ENCODE data around the gene TRAFD1. TPM values are rescaled to one million over a fixed set of nuclear protein-coding genes. Genes with fewer than 3 reads are reported as not detected.

Gene TRAFD1
- polyA plus RNA-seq, 12 donors = 20.8 to 30.4 (median 26.6) TPM; not detected in 1

DNA sequence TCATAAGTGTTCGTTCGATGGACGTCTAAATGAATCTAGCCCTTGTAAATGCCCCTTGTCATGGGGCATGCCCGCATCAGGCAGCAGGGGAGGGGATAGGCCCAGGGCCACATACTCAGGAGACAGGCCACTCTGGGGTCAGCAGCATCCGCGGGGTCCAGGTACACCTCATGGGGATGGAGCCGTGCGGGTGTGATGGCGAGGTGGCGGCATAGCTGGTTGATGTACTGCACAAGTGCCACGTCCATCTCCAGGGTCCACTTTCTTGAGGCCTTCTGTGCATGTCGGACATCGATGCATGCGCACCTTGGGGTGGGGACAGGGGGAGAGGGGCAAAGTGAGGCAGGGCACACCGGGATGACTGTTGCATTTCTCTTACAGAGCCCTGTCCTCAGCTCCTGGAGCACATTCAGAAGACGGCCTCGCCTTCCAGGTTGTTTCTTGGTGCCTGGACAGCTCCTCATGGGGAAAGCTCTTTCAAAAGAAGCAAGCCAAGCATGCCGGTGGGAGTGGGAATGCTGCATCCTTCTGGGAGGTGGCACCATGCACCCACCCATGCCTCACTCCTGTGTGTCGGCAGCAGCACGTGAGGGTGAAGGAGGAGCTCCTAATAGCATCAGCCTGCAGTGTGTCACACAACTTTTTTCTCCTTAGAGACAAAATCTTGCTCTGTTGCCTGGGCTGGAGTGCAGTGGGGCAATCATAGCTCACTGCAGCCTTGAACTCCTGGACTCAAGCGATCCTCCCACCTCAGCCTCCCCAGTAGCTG lies 47.4 kb downstream of the TRAFD1 start:
- DNase-seq = no peak

DNA sequence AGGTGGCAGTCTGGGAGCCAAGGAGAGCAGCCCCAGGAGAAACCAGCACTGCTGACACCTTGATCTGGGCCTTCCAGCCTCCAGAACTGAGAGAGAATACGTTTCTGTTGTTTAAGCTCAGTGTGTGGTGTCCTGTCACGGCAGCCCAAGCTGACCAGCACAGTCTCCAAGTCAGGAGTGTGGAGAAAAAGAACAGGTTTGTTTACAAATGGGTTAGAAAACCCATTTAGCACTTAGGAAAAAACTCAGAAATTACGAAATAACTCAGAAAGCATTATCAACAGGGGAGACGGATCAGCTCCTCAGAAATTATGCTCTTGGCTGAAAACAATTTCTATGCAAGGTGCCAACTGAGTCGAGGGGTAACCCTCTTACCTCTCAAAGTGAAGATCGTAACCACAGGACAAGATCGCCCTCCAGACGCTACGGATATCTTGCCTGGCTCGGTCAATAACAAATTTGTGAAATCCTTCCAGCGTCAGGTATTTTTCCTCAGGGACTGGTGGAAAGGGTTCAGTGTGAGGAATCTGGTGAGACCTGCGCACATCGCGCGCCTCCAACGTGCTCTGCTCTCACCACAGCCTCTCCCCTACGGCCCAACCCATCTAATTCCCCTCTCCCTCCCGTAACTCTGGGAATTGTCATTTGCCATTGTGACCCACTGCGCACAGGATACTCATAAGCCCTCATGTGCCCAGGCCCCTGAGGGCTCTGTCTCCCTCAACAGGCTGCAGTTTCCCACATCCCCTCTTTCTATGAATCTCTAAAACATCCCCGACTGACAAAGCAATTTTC lies 50.2 kb downstream of the TRAFD1 start:
- DNase-seq = no peak

DNA sequence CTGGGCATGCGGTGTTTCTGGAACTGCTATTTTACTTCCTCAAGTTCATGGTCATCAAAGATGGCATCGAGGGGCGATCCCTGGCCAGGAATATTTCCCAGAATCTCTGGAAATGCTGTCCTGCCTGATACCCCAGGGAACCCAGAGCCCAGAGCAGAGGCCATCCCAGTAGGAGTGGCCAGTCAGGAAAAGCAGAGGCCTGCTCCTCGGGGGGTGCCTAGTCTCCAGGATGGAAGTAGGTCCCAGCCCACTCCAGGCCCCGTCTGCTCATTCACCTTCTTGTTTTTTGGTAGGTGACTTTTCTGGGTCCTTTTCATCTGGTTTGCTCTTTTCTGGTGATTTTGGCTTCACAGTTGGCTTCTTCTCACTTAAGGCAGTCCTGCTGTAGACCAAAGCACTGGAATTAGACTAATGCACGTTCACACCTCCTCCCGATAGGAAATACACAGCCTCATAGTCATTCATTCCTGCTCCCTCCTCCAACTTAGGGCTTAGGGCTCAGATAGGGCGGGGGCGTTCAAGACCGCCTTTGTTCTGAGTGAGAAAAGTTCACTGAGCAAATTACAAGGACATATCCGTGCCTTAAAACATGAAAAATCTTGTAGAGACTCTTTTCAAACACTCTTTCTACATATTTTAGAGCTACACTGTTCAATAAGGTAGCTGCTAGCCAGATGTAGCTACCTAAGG lies 51.1 kb downstream of the TRAFD1 start:
- DNase-seq = no peak

DNA sequence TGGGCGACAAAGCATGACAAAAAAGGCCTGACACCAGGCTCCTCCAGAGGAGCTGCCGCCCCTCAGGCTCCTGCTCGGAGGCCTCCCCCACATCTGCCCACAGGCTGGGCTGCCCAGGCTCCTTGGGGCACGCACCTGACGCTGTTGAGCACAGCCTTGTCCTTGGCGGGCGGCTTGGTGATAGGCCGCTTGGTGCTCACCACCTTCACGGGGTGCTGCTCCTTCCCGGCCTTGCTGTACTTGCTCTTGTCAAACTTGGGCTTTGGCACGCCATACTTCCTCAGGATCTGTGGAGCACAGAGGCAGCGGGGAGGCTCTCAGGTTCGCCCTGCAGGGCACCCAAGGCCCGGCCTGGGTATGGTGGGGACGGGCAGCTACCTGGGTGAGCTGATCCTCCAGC lies 53.4 kb downstream of the TRAFD1 start:
- DNase-seq = no peak

DNA sequence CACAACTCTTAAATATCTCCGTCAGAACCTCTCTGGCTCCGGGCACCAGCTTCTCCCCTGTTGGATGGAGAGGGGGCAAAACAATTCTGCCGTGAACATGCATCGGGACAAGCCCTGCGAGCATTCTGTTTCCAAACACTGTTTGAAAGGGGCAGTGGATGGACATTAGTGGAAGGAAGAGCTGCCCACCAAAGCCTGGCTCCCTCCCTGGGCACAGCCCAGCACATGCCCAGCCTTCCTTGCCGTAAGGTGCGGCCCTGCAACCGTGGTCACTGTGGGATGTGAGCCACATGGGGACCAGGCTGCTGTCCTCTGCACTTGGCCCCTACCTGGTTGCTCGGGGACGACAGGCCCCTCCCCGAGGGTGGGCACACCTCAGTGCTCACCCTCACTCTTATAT lies 54.0 kb downstream of the TRAFD1 start:
- DNase-seq = no peak

DNA sequence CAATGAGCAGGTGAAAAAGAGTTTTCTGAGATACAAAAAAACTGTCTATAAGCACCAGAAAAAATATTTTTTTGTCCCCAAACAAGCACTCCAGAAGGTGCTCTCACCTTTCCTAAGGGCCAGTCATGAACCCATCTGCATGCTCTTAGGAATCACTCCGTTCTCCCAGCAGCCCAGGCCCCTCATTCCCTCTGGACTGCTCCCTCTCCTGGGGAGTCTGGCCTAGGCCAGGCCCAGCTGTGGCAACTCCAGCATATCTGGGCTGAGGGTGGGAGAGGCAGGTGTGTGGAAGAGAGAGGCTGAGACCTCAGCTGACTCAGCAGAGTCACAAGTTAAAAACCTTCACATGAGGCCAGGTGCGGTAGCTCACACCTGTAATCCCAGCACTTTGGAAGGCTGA lies 54.6 kb downstream of the TRAFD1 start:
- DNase-seq = no peak

DNA sequence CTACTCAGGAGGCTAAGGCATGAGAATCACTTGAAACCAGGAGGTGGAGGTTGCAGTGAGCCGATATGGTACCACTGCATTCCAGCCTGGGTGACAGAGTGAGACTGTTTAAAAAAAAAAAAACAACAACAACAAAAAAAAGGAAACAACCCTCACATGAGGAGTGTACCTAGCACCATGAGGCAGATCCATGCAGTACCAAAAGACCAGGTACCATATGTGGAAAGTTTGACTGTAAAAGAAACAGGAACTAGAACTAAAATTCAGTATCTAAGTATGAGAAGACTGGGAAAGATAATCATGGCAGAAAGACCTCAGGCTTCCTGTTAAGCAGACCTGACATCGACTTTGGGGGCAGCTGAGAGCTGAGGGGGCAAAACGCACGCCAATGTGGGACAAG lies 55.1 kb downstream of the TRAFD1 start:
- no peak for DNase-seq

DNA sequence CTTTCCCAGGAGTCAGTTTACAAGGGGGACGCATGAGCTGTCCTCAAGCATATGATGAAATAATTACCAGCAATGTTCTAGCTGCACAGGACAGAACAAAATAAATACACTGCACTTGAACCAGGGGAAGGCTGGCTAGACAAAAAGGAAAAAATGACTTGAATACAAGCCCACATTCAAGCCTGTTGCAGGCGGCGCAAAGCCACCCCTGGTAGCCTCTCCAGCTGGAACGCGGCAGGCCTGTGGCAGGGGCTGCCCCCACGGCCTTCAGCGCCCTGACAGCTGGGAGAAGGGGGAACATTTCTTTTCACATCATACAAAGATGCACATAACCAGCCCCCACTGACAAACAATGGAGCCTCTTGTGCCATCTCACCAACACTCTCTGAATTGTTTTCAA lies 57.1 kb downstream of the TRAFD1 start:
- peak; percentile 12 for DNase-seq

DNA sequence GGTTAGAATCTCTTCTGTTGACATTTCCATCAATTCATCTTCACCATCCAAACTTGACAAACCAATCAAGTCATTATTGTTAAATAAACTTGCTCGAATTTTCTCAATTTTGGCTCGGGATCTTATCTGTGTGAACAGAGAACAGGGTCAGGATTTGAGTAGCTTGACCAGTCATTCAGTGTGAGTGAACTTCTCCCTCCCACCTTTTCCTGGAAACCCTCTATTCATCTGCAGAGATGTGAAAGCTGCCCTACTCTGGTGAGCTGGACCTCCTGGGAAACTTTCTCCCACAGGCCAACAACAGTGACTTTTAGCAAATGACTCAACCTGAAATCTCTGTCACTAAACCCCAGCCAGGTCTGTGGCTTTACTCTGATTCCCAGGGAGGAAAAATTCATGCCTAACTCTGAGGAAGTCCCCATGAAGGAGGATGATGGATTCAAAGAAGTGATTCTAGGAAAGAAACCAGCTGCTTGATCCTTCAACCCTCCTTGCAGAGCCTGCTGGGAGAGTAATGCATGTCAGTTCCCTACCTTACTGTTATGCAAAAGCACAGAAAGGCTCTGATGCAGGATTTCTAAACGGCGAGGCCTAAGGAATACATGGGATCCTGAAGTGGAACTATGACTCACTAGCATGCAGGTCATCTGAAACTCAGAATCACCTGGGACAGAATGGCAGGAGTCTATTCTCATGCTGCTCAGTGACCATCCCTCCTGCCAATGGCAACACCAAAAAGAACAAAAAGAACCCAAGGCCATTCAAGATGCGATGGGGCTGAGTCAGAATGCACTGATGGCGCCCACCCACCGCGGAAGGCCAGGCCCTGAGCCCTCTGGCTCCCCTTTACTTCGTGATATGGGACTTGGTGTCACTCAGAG lies 58.0 kb downstream of the TRAFD1 start:
- DNase-seq = no peak

DNA sequence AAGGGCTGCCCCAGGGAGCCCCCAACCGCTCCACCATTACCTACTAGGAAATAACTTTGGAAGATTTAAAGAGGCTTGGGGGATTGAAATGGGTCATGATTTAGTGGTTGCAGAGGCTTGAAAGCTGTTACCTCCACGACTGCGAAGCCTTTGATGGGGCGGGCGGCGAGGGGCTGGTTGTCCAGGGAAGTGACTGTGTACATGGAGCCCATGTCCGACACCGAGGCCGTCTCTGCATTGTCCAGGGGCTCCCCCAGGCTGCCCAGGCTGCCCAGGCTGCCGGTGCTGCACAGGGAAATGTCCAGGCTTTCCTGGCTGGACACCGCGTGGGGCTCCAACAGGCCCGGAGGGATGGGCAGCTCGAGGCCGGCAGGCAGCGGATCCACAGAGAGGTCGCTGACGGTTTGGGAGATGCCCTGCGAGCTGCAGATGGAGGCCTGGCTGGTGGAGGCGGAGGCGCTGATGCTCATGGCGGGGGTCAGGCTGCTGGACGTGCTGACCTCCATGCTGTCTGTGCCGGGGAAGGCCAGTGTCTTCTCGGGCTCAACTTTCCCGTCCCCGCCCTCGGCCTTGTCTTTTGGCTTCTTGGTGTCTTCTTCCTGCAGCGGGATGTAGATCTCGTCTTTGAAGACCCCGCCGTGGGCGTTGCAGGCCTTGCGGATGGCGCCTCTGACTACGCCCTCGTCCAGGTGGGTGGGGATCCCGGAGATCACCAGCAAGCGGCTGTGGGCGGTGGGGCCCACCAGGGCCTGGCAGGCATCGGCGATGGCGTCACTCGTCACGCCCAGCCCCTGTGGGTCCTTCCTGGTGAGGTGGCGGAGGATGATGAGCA lies 58.9 kb downstream of the TRAFD1 start:
- no peak for DNase-seq

DNA sequence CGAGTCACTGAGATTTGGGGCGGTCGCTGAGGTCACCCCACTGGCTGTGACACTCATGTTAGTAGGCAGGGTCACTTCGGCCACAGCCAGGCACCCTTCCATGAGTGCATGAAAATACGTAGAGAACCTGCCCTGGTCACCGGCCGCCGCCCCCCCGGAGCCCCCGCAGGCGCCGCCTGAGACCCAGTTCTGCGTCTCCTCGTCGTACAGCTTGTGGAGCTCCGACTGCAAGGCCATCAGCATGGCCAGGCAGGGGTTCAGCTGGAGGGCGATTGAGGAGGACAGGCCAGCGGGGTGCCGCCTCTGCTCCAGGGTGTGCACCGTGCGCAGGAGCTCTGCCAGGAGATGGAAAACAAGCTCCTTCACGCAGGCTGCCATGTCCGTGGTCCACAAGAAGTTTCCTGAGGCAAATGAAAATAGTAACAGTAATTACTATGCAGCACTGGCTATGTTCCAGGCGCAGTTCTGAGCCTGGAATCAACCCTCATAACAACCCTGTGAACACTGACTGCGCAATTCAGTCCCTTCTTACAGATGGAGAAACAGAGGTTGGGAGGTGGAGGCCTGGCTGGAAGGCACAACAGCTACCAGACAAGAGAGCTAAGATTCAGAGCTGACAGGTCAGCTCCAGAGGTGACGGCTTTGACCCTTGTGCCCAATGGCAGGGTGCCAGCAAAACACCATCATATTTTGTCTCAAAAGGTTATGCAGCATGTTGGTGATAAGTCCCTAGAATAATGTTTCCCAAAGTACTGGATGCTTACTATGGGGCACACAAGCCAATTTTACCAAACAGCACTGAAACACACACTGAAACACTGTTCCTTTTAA lies 59.9 kb downstream of the TRAFD1 start:
- no peak for DNase-seq

DNA sequence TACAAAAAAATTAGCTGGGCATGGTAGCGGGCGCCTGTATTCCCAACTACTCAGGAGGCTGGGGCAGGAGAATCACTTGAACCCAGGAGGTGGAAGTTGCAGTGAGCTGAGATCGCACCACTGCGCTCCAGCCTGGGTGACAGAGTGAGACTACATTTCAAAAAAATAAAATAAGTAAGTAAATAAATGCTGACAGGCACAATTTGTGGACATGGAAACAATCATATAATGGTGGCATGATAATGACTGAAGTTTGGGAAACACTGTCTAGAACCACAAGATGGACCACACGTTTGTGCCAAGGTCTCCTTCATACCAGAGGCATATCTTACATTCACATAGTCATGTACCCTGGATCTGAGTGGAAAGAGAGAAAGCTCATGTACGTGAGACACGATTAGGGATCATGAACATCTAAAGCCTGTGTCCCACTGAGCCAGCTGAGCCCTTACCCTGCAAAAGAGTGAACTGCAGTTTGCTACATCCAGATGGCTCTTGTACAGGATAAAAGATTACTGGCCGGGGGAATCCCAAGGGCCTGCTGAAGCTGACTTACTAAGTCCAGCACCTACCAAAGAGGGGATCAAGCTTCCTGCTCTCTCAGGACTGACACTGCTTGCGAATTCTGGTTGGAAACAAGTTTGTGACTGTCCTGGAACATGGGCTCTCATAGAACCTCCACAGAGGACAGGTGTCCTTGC lies 62.9 kb downstream of the TRAFD1 start:
- no peak for DNase-seq

DNA sequence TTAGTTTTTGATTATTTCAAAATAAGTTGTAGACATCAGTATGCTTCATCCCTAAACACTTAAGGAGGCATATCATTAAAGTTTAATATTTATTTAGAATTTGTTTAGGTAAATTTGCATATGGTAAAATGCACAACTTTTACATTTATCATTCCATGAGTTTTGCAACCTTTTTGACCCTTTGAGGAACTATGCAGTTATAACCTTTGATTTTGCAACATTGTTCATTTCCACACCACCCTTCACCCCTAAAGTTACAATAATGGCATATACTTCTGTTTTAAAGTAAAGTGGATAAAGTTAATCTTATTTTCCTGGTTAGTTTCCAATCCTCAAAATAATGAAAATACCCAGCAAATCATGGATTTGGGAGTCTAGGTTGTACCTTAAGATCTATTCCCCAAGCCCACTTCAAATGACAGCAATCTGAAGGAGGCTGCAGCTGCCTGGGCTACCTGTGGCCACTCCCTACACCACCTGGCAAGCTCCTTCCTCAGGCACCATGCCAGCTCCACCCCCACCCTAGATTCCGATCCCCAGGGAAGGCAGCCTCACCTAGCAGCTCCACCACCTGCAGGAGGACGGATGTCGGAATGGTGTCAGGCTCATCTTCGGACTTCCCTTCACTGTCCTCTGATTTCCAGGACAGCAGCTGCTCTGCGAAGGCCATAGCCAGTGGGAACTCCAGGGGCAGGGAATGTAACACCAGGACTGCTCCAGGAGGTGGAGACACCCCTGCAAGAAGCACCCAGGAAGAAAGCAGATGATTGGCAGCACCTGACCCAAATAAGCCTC lies 65.1 kb downstream of the TRAFD1 start:
- no peak for DNase-seq

DNA sequence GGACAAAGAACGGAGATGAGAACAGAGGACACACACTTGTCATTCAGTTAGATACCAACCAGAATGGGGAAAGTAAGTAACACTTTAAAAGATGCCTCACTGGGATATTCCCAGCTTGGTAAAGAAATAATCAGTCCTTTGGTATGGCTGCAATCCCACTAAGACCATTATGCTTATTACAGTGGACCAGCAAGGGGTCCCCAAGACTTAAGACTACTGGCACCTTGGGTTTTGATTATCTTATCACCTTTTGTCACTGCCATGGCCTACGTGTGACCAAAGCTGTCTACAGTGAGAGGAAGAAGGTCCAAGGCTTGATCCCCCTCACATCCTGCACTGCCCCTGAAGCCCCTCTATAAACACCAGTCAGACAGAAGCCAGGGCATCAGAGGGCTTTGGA lies 65.8 kb downstream of the TRAFD1 start:
- no peak for DNase-seq

DNA sequence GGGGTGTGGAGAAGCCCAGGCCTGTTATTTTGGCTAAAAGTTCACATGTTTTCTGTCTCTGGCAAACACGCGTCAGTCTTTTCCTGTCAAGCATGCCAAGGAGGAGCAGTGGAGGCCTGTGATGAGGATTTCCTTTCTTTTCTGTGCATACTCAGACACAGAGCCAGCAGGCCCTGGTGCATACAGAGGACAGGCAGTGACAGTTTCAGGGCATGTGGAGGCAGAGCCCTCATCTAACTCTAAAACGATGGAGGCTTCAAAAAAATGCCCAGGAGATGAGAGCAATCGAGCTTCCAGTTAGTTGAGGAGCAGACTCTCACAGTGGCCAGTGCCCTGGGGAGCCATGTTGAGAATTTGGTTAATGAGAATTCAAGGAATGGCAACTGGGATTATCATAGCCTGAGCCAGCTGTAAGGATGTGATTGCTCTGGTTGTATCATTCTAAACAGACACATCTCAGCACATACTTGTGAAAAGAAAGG lies 66.5 kb downstream of the TRAFD1 start:
- DNase-seq = peak; percentile 31

DNA sequence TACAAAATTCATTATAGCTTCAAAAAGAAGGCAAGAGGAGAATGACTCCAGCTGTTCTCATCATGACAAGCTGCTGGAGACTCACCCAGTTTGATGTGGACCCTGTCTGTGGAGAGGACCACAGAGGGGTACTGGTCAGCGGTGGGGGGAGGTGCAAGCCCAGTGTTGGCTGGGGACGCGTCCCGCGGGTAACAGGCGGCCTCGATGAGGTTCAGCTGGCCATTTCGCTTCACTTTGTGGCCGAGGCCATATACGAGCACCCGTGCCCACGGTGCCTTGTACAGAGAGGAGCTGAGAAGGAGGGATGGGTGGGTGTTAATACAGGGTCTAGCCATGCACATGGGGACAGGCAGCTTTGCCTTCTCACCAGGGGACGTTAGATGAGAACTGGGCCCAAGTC lies 67.1 kb downstream of the TRAFD1 start:
- DNase-seq = no peak

DNA sequence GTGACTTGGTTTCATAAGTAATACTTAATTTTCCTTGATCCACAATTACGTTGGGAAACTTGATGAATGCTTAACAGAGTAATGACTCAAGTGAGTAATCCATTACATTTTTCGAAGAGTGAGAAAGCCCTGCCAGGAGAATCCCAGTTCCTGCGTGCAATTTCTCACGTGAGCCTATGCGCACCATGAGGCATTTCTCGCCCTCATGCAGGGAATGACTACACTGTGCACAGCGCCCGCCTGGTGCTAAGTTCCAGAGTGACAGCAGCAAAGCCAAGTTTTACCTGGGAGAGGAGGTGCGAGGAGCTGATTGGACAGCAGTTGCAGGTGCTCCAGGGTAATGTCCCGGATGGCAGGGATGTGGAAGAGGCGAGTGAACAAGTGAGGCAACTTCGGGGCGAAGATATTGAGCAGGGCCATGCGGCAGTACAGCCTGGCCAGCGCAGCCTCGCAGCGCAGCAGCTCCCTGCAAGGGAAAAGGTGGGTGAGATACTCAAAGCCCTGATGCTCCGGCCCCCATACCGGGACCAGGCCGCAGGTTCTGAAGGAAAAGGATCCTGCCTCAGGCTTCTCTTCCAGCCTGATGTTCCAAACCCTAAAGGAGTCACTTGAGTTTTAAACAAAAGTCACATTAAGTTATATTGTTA lies 69.4 kb downstream of the TRAFD1 start:
- no peak for DNase-seq
